ENCODE results near the gene MERTK. TPM values are rescaled to one million over a fixed set of nuclear protein-coding genes. Genes with fewer than 3 reads are reported as not detected.

The MERTK gene
- total RNA-seq, 6 donors from 2014 or later: 15.5 to 141 (median 21.9) TPM

GRCh38 chr2:112056626-112056987 lies 158.2 kb downstream of the MERTK start:
- Histone ChIP-seq H3K27ac (peak overlapping the region; percentile 95 to 100 (median 98)), H3K4me3 (peak overlapping the region in 3 of 4 donors; percentile 63 to 86 (median 77)), H3K4me1 (peaks cover 29 to 39% (median 34%) of the 10 kb centered on the region in 4 donors), H3K36me3 (peaks cover 0 to 16% (median 3%) of the 10 kb centered on the region in 4 donors), H3K9me3 (no peaks in the 10 kb centered on the region), H3K27me3 (no peaks in the 10 kb centered on the region)
- WGBS, 2 donors: 25 to 30% methylated on average over 3 of the region's 3 CpGs
- TF ChIP-seq POLR2AphosphoS5 (IDR thresholded peaks at IDR 0.05) (no peak), EP300 (IDR thresholded peaks at IDR 0.05) (no peak), CTCF (IDR thresholded peaks at IDR 0.05) (no peak), POLR2A (IDR thresholded peaks at IDR 0.05) (no peak)
- DNase-seq (no peak), ATAC-seq (ENCODE audit: low FRiP score in 2 of 2) (no peak)

GRCh38 chr2:112059671-112060070 lies 161.3 kb downstream of the MERTK start:
- peaks cover 22 to 34% (median 27%) of the 10 kb centered on the region in 4 donors for H3K4me1 ChIP-seq
- H3K4me3 ChIP-seq: no peak overlapping the region
- no peaks in the 10 kb centered on the region for H3K9me3 ChIP-seq
- ATAC-seq (ENCODE audit: low FRiP score in 2 of 2) (no peak), DNase-seq (no peak)
- 87 to 94% methylated on average over 2 of the region's 2 CpGs for WGBS, 2 donors
- peak overlapping the region in 2 of 4 donors; percentile 42 to 100 for H3K27ac ChIP-seq
- H3K36me3 ChIP-seq: peaks cover 0 to 45% (median 12%) of the 10 kb centered on the region in 4 donors
- no peak for TF ChIP-seq CTCF (IDR thresholded peaks at IDR 0.05)
- TF ChIP-seq EP300 (IDR thresholded peaks at IDR 0.05): no peak
- no peak for TF ChIP-seq POLR2A (IDR thresholded peaks at IDR 0.05)
- no peak for TF ChIP-seq POLR2AphosphoS5 (IDR thresholded peaks at IDR 0.05)
- H3K27me3 ChIP-seq: no peaks in the 10 kb centered on the region

GRCh38 chr2:112061299-112061698 lies 162.9 kb downstream of the MERTK start:
- Histone ChIP-seq H3K36me3 (peaks cover 0 to 58% (median 21%) of the 10 kb centered on the region in 4 donors), H3K9me3 (no peaks in the 10 kb centered on the region), H3K27me3 (no peaks in the 10 kb centered on the region), H3K27ac (peak overlapping the region in 1 of 4 donors; percentile 1), H3K4me1 (peaks cover 22 to 46% (median 26%) of the 10 kb centered on the region in 4 donors), H3K4me3 (no peak overlapping the region)
- DNase-seq (no peak), ATAC-seq (ENCODE audit: low FRiP score in 2 of 2) (no peak)
- no peak for TF ChIP-seq POLR2AphosphoS5 (IDR thresholded peaks at IDR 0.05)
- TF ChIP-seq CTCF (IDR thresholded peaks at IDR 0.05): no peak
- TF ChIP-seq POLR2A (IDR thresholded peaks at IDR 0.05): no peak
- TF ChIP-seq EP300 (IDR thresholded peaks at IDR 0.05): no peak
- WGBS, 2 donors: 82 to 97% methylated on average over 1 of the region's 1 CpG

GRCh38 chr2:112061840-112062239 lies 163.4 kb downstream of the MERTK start:
- Histone ChIP-seq H3K4me3 (no peak overlapping the region), H3K4me1 (peaks cover 16 to 41% (median 22%) of the 10 kb centered on the region in 4 donors), H3K9me3 (no peaks in the 10 kb centered on the region), H3K27ac (peak overlapping the region in 1 of 4 donors; percentile 1), H3K27me3 (no peaks in the 10 kb centered on the region), H3K36me3 (peaks cover 0 to 64% (median 23%) of the 10 kb centered on the region in 4 donors)
- 87 to 97% methylated on average over 2 of the region's 2 CpGs for WGBS, 2 donors
- ATAC-seq (ENCODE audit: low FRiP score in 2 of 2) (no peak), DNase-seq (no peak)
- TF ChIP-seq POLR2A (IDR thresholded peaks at IDR 0.05) (no peak), EP300 (IDR thresholded peaks at IDR 0.05) (no peak), CTCF (IDR thresholded peaks at IDR 0.05) (no peak), POLR2AphosphoS5 (IDR thresholded peaks at IDR 0.05) (no peak)

- ATAC-seq (ENCODE audit: low FRiP score in 2 of 2) (no peak), DNase-seq (no peak)
- H3K27me3 ChIP-seq: no peaks in the 10 kb centered on the region
- no peaks in the 10 kb centered on the region for H3K9me3 ChIP-seq
- WGBS, 2 donors: 96 to 100% methylated on average over 1 of the region's 1 CpG
- peaks cover 3 to 74% (median 32%) of the 10 kb centered on the region in 4 donors for H3K36me3 ChIP-seq
- no peak for TF ChIP-seq POLR2AphosphoS5 (IDR thresholded peaks at IDR 0.05)
- TF ChIP-seq EP300 (IDR thresholded peaks at IDR 0.05): no peak
- no peak for TF ChIP-seq POLR2A (IDR thresholded peaks at IDR 0.05)
- TF ChIP-seq CTCF (IDR thresholded peaks at IDR 0.05): no peak
- H3K4me1 ChIP-seq: peaks cover 6 to 30% (median 12%) of the 10 kb centered on the region in 4 donors
- H3K4me3 ChIP-seq: no peak overlapping the region
- H3K27ac ChIP-seq: no peak overlapping the region
These were observed 164.5 kb downstream of the MERTK start for GRCh38 chr2:112062894-112063293.
